Measurements from ENCODE around the gene SMIM24. TPM values are rescaled to one million over a fixed set of nuclear protein-coding genes. Genes with fewer than 3 reads are reported as not detected.
"Not testable (repeated sequence)": the region's sequence is repeated elsewhere in the genome, so short reads cannot be mapped to it uniquely, and the experiment has no call there.

SMIM24 gene
- total RNA-seq, 2 donors from 2014 or later = 42.0 to 45.8 TPM

GRCh38 chr19:3448616-3449334, 31.6 kb downstream of the SMIM24 start:
- DNase-seq (no peak), ATAC-seq (no peak)
- intact Hi-C loops (cut with DNase I, micrococcal nuclease) = loop anchor here in 1 of 2 donors (10.0 kb wide), 1 partner anchor 124 kb away; no protein-coding TSS in a partner anchor

GRCh38 chr19:3446657-3447056, 33.7 kb downstream of the SMIM24 start:
- intact Hi-C loops (cut with DNase I, micrococcal nuclease) = loop anchor here in 1 of 2 donors (10.0 kb wide), 1 partner anchor 122 kb away; no protein-coding TSS in a partner anchor
- not testable (repeated sequence) for ATAC-seq

DNA sequence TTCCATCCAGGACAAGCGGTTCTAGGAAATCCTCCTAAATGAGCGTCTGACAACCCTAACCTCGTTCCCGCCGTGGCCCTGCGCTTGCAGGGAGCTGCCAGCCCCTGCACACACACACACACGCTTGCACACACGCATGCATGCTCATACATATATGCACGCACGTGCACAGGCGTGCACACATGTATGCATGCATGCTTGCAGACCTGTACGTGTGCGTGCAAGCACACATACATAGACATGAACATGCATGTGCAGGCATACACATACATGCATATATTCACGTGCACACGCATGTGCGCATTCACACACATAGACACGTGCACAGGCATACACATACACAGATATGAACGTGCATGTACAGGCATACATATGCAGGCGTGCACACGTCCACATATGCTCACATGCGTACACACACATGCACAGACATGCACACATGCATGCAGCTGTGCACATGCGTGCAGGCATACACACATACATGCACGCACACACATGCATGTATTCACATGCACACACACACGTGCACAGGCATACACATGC, 35.6 kb downstream of the SMIM24 start:
- ATAC-seq (no peak), DNase-seq (no peak)
- intact Hi-C loops (cut with DNase I, micrococcal nuclease) = loop anchor here in 1 of 2 donors (10.0 kb wide), 1 partner anchor 120 kb away; no protein-coding TSS in a partner anchor

More at GRCh38 chr19:3446657-3447056, 33.7 kb downstream of the SMIM24 start:
- DNase-seq = not testable (repeated sequence)

- intact Hi-C loops (cut with DNase I, micrococcal nuclease) = loop anchor here in 1 of 2 donors (10.0 kb wide), 1 partner anchor 119 kb away; no protein-coding TSS in a partner anchor
- DNase-seq (no peak), ATAC-seq (no peak)
Observed at GRCh38 chr19:3443840-3444694, 36.3 kb downstream of the SMIM24 start.

- ATAC-seq (no peak), DNase-seq (no peak)
- intact Hi-C loops (cut with DNase I, micrococcal nuclease) = loop anchor here in 1 of 2 donors (10.0 kb wide), 1 partner anchor 118 kb away; no protein-coding TSS in a partner anchor
Observed at GRCh38 chr19:3442487-3443071, 37.7 kb downstream of the SMIM24 start.

DNA sequence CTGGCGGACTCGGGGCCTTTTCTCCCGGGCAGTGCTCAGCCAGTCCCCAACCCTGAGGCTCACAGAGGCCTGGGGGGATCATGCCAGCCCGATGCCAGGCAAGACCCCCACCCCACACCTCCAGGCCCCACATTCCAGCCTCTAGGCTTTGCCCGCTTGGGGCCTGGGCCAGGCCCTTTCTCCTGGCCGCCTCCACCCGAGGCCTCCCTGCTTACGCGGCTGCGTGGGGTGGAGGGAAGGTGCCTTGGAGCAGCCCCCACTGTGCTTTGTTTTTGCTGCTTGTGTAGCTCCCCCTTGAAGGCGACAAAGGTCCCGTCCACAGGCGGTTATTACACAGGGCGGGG, 38.4 kb downstream of the SMIM24 start:
- ATAC-seq (no peak), DNase-seq (no peak)
- intact Hi-C loops (cut with DNase I, micrococcal nuclease) = loop anchor here in 1 of 2 donors (10.0 kb wide), 1 partner anchor 117 kb away; no protein-coding TSS in a partner anchor

DNA sequence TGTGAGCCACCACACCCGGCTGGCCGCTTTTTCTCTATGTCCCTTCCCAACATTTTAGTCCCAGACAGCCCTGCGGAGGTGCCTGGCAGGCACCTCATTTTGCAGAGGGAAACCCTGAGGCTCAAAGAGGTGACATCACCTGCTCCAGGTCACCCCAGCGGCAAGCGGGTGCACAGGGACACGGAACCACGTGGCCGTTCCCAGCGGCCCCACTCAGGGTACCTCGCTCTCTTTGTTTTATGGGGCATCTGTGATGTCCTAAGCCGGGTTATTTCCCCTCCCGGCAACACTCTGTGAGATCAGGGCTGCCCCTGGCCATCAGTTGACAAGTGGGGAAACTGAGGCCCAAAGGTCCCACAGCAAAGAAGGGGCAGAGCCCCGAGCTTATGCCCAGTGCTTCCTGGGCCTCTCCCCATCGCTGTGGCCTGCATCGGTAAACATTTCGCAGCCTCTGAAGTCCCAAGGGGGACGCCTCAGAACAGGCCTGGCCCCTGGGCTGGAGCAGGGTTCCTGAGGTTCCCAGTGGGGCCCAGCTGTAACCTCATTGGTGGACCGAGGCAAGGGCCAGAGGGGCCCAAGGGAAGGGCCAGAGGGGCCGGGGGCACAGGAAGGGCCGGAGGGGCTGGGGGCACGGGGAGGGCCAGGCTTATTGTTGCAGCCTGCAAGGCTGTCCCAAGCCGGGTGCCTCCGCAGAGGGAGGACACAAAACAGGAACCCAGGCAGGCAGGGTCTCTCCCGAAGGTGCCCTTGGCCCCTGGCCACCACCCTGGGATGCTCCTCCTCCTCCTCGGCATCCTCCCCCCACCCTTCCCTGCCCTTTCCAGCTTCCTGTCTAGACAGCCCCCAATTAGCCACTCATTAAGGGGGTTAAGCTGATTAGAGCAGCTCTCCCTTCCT, 39.0 kb downstream of the SMIM24 start:
- intact Hi-C loops (cut with DNase I, micrococcal nuclease) = loop anchor here in 1 of 2 donors (10.0 kb wide), 1 partner anchor 117 kb away; no protein-coding TSS in a partner anchor
- ATAC-seq (no peak), DNase-seq (no peak)

DNA sequence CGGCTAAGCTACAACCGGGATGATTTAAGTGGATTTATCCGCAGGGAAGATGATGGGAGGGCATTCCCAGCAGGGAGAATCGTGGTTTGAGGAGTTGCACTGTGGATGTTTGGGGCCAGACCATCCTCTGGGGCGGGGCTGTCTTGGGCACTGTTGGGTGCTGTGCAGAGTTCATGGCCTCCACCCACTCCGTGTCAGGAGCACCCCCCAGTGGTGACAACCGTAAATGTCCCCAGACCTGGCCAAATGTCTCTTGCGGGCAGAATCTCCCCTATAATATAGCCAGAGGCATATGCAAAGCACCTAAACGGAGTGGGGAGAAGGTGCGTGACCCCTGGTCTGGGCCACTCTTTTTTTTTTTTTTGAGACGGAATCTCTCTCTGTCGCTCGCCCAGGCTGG, 40.2 kb downstream of the SMIM24 start:
- ATAC-seq = peak; percentile 64
- DNase-seq = peak in 1 of 2 donors; percentile 72
- intact Hi-C loops (cut with DNase I, micrococcal nuclease) = loop anchor here in 1 of 2 donors (10.0 kb wide), 1 partner anchor 115 kb away; no protein-coding TSS in a partner anchor

GRCh38 chr19:3434630-3435553, 45.4 kb downstream of the SMIM24 start:
- intact Hi-C loops (cut with DNase I, micrococcal nuclease) = no loop called here
- DNase-seq = peak; percentile 95 to 98
- peak; percentile 99 for ATAC-seq

DNA sequence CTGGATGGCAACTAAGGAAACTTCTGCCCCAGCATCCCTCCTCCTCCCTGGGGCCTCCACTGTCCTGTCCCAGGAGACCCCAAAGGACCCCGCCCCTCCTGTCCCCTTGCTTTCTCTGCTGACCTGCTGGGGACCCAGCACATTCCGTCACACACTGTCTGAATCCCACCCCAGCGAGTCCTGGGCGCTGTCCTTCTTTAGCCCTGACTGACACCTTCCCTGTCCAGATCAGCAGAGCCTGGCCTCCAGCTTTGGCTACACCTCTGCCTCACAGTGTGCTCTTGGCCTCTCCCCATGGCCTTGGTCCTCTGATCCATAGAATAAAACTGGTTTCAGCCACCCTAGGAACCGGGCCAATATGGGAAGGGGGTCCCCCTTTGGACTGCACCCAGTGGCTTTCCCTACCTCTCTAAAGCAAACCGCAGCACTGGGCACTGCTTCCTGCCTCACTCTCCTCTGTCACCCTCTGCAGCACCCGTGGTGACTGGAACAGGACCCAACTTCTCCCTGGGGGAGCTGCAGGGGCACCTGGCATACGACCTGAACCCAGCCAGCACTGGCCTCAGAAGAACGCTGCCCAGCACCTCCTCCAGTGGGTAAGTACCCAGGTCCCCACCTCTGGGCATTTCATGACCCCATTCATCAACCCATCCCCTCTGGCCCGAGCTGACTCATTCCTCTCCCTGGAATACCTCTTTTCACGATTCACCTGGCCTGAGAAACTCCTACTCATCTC, 46.4 kb downstream of the SMIM24 start:
- no peak for ATAC-seq
- no peak for DNase-seq
- intact Hi-C loops (cut with DNase I, micrococcal nuclease) = no loop called here

GRCh38 chr19:3433313-3433712, 47.0 kb downstream of the SMIM24 start:
- DNase-seq = no peak
- intact Hi-C loops (cut with DNase I, micrococcal nuclease) = no loop called here
- ATAC-seq = no peak

GRCh38 chr19:3431760-3432397, 48.4 kb downstream of the SMIM24 start:
- ATAC-seq (no peak), DNase-seq (no peak)
- intact Hi-C loops (cut with DNase I, micrococcal nuclease) = no loop called here

GRCh38 chr19:3430366-3430680, 50.0 kb downstream of the SMIM24 start:
- DNase-seq; ATAC-seq; intact Hi-C loops (cut with DNase I, micrococcal nuclease): not testable (repeated sequence)

DNA sequence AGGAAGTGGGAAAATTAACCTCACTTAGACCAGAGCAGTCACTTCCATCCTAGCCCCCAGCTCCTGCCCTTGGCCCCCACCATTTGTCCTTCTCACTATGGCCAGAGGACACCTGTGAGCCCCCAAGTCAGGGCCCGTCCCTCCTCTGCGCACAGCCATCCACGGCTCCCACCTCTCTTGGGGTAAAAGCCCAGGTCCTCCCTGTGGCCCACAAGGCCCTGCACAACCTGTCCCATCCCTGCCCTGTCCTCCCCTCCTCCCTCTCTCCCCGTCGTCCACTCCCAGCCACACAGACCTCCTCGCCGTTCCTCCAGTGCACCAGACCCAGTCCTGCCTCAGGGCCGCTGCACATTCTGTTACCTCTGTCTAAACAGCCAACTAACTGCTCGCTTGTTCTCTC, 53.9 kb downstream of the SMIM24 start:
- no peak for DNase-seq
- intact Hi-C loops (cut with DNase I, micrococcal nuclease) = loop anchor here in 1 of 2 donors (5.0 to 10.0 kb wide), 2 partner anchors 52 to 99 kb away; no protein-coding TSS in a partner anchor
- no peak for ATAC-seq

All from left colon (tissue), 2 donors.